Measurements from ENCODE around the gene TSG101.

- TF ChIP-seq, protein P1, sequence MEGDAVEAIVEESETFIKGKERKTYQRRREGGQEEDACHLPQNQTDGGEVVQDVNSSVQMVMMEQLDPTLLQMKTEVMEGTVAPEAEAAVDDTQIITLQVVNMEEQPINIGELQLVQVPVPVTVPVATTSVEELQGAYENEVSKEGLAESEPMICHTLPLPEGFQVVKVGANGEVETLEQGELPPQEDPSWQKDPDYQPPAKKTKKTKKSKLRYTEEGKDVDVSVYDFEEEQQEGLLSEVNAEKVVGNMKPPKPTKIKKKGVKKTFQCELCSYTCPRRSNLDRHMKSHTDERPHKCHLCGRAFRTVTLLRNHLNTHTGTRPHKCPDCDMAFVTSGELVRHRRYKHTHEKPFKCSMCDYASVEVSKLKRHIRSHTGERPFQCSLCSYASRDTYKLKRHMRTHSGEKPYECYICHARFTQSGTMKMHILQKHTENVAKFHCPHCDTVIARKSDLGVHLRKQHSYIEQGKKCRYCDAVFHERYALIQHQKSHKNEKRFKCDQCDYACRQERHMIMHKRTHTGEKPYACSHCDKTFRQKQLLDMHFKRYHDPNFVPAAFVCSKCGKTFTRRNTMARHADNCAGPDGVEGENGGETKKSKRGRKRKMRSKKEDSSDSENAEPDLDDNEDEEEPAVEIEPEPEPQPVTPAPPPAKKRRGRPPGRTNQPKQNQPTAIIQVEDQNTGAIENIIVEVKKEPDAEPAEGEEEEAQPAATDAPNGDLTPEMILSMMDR (IDR thresholded peaks at IDR 0.05; ENCODE audit: low read depth, low read length): no peak
- TF ChIP-seq EZH2phosphoT487 (IDR thresholded peaks at IDR 0.05; ENCODE audit: low read depth): no peak
These were observed 31.5 kb downstream of the TSG101 start for GRCh38 chr11:18495271-18495670.

Measured in OCI-LY3 (cell line).